NB4 (cell line): ENCODE results near the gene SIRT1.
"Not testable (repeated sequence)": the region's sequence is repeated elsewhere in the genome, so short reads cannot be mapped to it uniquely, and the experiment has no call there.

Experiments
- CTCF ChIP-seq: IDR thresholded peaks from one replicate; pipeline ENCODE4 v1.5.1; 2012; ENCODE audit warnings: low read depth, low read length
- MAX ChIP-seq: IDR thresholded peaks from 2 replicates; pipeline ENCODE4 v1.6.1; 2011; ENCODE audit warnings: low read depth, low read length
- POLR2A ChIP-seq: IDR thresholded peaks from 2 replicates; pipeline ENCODE4 v1.6.1; 2011; ENCODE audit warnings: mild to moderate bottlenecking; ENCODE audit not compliant: insufficient read length; ENCODE audit errors: extremely low read depth

- not testable (repeated sequence) for TF ChIP-seq POLR2A, CTCF, MAX
These were observed 7.0 kb upstream of the SIRT1 start for GRCh38 chr10:67877421-67877820.
